SK-N-SH (cell line): Measurements from ENCODE around the gene AKAP6.

Experiments
- POLR2AphosphoS5 ChIP-seq: IDR thresholded peaks from 2 replicates; pipeline ENCODE4 v1.6.1; 2012; ENCODE audit warnings: low read depth, low read length
- RFX5 ChIP-seq: IDR thresholded peaks from 2 replicates; pipeline ENCODE4 v1.6.1; 2012; ENCODE audit warnings: mild to moderate bottlenecking, improper control_type of control experiment, low read length
- TF ChIP-seq, protein P1 (sequence below): fragments of 200-600 bp; sonication (generic); IDR thresholded peaks from 2 replicates; pipeline ENCODE4 v1.6.1; 2017; ENCODE audit warnings: antibody characterized with exemption, mild to moderate bottlenecking, moderate library complexity

DNA sequence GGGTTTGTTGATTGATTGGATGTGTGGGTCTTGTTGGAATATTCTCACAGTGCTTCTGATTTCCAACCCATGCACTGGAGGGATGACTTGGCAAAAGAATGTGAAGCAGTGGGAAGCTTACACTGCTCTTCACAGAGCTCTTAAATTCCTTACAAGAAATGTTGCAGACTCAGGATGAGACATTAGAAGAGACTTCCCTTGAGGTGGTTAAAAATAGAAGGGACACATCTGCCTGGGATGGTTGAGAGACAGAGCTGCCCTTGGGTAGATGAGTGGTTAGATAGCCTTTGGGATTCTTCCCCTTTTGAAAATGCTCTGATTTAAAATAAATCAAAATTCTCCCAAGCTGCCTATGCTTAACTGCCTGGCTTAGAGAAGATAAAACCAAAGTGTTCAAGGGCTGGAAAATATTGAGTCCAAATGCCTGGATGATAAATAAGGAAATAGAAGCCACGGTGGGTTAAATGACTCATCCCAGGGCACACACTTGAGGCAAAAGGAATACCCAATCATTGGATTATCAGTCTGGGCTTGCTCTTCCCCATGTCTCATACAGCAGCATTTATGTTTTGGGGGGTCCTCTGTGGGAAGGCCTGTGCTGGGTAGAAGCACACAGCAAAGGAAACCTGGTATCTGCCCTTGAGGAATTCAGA, 264.3 kb downstream of the AKAP6 start:
- TF ChIP-seq, protein P1, sequence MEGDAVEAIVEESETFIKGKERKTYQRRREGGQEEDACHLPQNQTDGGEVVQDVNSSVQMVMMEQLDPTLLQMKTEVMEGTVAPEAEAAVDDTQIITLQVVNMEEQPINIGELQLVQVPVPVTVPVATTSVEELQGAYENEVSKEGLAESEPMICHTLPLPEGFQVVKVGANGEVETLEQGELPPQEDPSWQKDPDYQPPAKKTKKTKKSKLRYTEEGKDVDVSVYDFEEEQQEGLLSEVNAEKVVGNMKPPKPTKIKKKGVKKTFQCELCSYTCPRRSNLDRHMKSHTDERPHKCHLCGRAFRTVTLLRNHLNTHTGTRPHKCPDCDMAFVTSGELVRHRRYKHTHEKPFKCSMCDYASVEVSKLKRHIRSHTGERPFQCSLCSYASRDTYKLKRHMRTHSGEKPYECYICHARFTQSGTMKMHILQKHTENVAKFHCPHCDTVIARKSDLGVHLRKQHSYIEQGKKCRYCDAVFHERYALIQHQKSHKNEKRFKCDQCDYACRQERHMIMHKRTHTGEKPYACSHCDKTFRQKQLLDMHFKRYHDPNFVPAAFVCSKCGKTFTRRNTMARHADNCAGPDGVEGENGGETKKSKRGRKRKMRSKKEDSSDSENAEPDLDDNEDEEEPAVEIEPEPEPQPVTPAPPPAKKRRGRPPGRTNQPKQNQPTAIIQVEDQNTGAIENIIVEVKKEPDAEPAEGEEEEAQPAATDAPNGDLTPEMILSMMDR = no peak
- TF ChIP-seq RFX5 (no peak), POLR2AphosphoS5 (peak; percentile 60; the same call in 1 of the 2 replicates)
